Measurements from ENCODE around the gene SPEF2. TPM values are rescaled to one million over a fixed set of nuclear protein-coding genes. Genes with fewer than 3 reads are reported as not detected.

The SPEF2 gene
- total RNA-seq, 4 donors from 2014 or later: 0.48 to 6.9 (median 3.2) TPM

GRCh38 chr5:35821513-35821912, 203.8 kb downstream of the SPEF2 start:
- no peak for TF ChIP-seq CTCF (IDR thresholded peaks at IDR 0.05)
- DNase-seq (ENCODE audit: low spot score) (no peak), ATAC-seq (ENCODE audit: low FRiP score) (no peak)

DNA sequence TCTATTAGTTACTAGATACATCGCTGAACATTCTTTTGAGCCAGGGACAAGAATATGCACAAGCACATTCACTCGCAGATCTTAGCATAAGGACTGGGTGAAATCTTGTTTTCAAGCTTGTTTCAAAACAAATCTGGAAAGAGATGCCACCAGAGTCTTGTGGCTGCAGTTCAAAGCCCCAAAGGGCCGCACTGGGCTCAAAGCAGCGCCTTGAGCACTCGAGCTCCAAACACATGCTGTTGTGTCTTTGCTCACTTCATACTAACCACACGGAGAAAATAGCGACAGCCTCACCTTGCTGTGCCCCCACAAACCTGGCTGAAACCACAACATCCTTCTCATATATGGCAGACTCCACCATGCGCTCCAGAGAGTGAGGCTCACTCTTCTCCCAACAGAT, 204.8 kb downstream of the SPEF2 start:
- no peak for TF ChIP-seq CTCF (IDR thresholded peaks at IDR 0.05)
- ATAC-seq (ENCODE audit: low FRiP score) (no peak), DNase-seq (ENCODE audit: low spot score) (no peak)

GRCh38 chr5:35823347-35824098, 205.9 kb downstream of the SPEF2 start:
- DNase-seq (ENCODE audit: low spot score) (no peak), ATAC-seq (ENCODE audit: low FRiP score) (no peak)
- no peak for TF ChIP-seq CTCF (IDR thresholded peaks at IDR 0.05)

DNA sequence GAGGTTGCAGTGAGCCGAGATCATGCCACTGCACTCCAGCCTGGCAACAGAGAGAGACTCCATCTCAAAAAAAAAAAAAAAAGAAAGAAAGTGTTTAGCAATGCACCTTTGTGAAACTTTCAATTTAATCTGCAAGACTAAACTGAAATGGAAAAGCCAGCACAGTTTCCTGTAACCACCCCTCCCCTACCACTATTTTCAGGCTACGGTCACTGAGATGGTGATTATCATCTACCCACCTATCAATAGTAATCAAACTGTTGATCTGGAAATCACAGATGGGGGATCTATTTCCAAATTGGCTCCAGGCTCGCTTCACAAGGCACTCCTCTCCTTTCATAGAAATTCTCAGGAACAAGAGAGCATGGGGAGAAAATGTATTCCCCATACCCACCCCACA, 208.4 kb downstream of the SPEF2 start:
- ATAC-seq (ENCODE audit: low FRiP score) (no peak), DNase-seq (ENCODE audit: low spot score) (no peak)
- TF ChIP-seq CTCF (IDR thresholded peaks at IDR 0.05): no peak

DNA sequence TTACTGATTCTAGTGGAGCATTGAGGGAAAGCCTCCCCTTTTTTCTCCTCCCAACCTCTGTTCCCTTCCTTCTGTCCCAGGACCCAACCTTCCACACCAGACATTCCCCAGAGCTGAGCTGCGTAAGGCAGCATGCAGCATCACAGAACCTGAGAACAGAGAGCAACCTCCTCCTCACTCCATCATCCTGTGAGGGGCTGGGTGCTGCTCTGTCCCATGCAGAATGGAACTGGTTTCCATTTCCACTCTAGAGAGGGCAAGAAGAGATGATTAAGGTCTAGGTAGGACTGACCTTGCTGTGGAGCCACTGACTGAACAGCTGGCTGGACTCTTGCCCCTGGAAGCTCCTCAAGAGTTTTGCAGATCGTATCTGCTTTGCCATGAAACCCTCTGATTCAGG, 208.9 kb downstream of the SPEF2 start:
- ATAC-seq (ENCODE audit: low FRiP score): no peak
- TF ChIP-seq CTCF (IDR thresholded peaks at IDR 0.05): no peak

DNA sequence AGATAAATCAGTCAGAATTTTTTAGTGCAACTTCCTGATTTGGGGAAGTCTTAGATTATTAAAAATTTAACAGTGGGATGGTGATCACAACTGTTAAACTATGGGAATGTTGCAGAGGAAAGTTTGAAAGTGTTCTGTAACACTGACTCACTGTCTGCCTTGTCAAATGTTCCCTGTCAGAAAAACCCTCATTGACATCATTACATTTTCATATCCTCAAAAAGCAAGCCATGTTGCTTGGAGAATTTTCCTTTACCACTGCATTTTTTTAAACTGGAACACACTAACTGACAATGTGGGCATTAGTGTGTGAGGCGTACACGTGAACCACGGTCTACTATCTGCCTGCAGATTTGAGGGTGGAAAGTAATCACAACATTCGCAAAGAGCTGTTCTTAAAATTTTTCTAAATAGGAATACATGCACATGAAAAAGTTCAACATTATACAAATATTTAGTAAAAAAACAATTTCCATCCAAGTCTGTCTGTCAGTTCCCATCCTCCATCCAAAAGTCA, 210.5 kb downstream of the SPEF2 start:
- no peak for TF ChIP-seq CTCF (IDR thresholded peaks at IDR 0.05)
- ATAC-seq (ENCODE audit: low FRiP score): no peak
- DNase-seq (ENCODE audit: low spot score): no peak

More for the DNA sequence above, 208.9 kb downstream of the SPEF2 start:
- no peak for DNase-seq (ENCODE audit: low spot score)

GRCh38 chr5:35830587-35830986, 212.9 kb downstream of the SPEF2 start:
- no peak for DNase-seq (ENCODE audit: low spot score)
- no peak for TF ChIP-seq CTCF (IDR thresholded peaks at IDR 0.05)
- ATAC-seq (ENCODE audit: low FRiP score): no peak
